OCI-LY7 (cell line): ENCODE results near the gene MARK3. TPM values are rescaled to one million over a fixed set of nuclear protein-coding genes. Genes with fewer than 3 reads are reported as not detected.

Source experiments
- BruUV-seq: library from RNA; stranded (reverse); fragments of 400-500 nt; replicated peaks from 2 replicates; lab custom pipeline; 2021; lab: Mats Ljungman, UMichigan
- CTCF ChIA-PET: fragments of 300-600 bp; sonication (Branson Sonifier 250); formaldehyde crosslinking; loops from one replicate; lab custom pipeline; 2022; ENCODE audit warnings: antibody characterized with exemption; ENCODE audit not compliant: unreplicated experiment; lab: Charles Lee
- POLR2A ChIA-PET: fragments of 300-600 bp; sonication (Branson Sonifier 250); formaldehyde crosslinking; loops from one replicate; lab custom pipeline; 2022; ENCODE audit warnings: antibody characterized with exemption; lab: Charles Lee
- DNase-seq: peaks from one replicate; pipeline ENCODE4 v3.0.0-alpha.2; 2015; ENCODE audit warnings: low spot score
- H2AFZ ChIP-seq: fragments of 200-600 bp; sonication (generic), shearing (Covaris generic); 2 replicates; pipeline ENCODE4 v1.6.1; 2014; ENCODE audit warnings: mild to moderate bottlenecking, antibody characterized with exemption, low read length, moderate library complexity
- H3K27ac ChIP-seq: fragments of 200-600 bp; sonication (generic); 2 replicates; pipeline ENCODE4 v1.5.1; 2014; ENCODE audit warnings: mixed run types, low read depth, mild to moderate bottlenecking, moderate library complexity, low read length, inconsistent platforms; ENCODE audit not compliant: poor library complexity, severe bottlenecking
- H3K36me3 ChIP-seq: fragments of 200-600 bp; sonication (generic); 2 replicates; pipeline ENCODE4 v1.6.1; 2014; ENCODE audit warnings: mild to moderate bottlenecking, antibody characterized with exemption, low read length, moderate library complexity, mixed read lengths; ENCODE audit not compliant: insufficient read depth
- H3K4me1 ChIP-seq: fragments of 200-600 bp; sonication (generic); 2 replicates; pipeline ENCODE4 v1.5.1; 2014; ENCODE audit warnings: mild to moderate bottlenecking, low read length; ENCODE audit not compliant: insufficient read depth, poor library complexity, severe bottlenecking
- H3K4me2 ChIP-seq: fragments of 200-600 bp; sonication (generic); 2 replicates; pipeline ENCODE4 v1.6.1; 2014; ENCODE audit warnings: mild to moderate bottlenecking, low read length
- H3K4me3 ChIP-seq: fragments of 200-600 bp; sonication (generic); 2 replicates; pipeline ENCODE4 v1.5.1; 2014; ENCODE audit warnings: mild to moderate bottlenecking, low read depth, low read length; ENCODE audit not compliant: poor library complexity, severe bottlenecking
- H3K79me2 ChIP-seq: fragments of 200-600 bp; sonication (generic); 2 replicates; pipeline ENCODE4 v1.6.1; 2016; ENCODE audit warnings: low read depth, mild to moderate bottlenecking, low read length, moderate library complexity, mixed read lengths; ENCODE audit not compliant: insufficient read depth
- H3K9me2 ChIP-seq: fragments of 200-600 bp; sonication (generic); 2 replicates; pipeline ENCODE4 v1.6.1; 2016; ENCODE audit warnings: mild to moderate bottlenecking, low read length, mixed read lengths; ENCODE audit not compliant: insufficient read depth
- H3K9me3 ChIP-seq: fragments of 200-600 bp; sonication (generic); 2 replicates; pipeline ENCODE4 v1.6.1; 2014; ENCODE audit warnings: mild to moderate bottlenecking, mixed run types, low read length, mixed read lengths
- H4K20me1 ChIP-seq: fragments of 200-600 bp; sonication (generic); 2 replicates; pipeline ENCODE4 v1.6.1; 2014; ENCODE audit warnings: mild to moderate bottlenecking, antibody characterized with exemption, low read length, moderate library complexity, mixed read lengths; ENCODE audit not compliant: insufficient read depth
- CTCF ChIP-seq: fragments of 200-600 bp; sonication (generic); conservative IDR thresholded peaks from 2 replicates; pipeline ENCODE4 v1.5.1; 2014; ENCODE audit warnings: mild to moderate bottlenecking, antibody characterized with exemption, low read length, moderate library complexity, mixed read lengths
- EZH2phosphoT487 ChIP-seq: fragments of 200-600 bp; sonication (generic); IDR thresholded peaks from 2 replicates; pipeline ENCODE4 v1.6.1; 2018; ENCODE audit warnings: low read depth, borderline replicate concordance, mild to moderate bottlenecking, mixed run types, antibody characterized with exemption, low read length, moderate library complexity, mixed read lengths
- intact Hi-C: fragments of 100-400 bp; cut with micrococcal nuclease; formaldehyde crosslinking; loops from one replicate; pipeline ENCODE4 v1.10.0; 2022; ENCODE audit not compliant: unreplicated experiment
- total RNA-seq, 2 experiments: library from RNA; depleted of rRNA in 1 of 2; stranded (reverse); fragments of >200 nt in 1 of 2; shearing (Covaris generic) in 1 of 2; gene quantifications; 2 replicates each; pipeline ENCODE4 v1.2.3, GENCODE V29; 2014 to 2022

Gene MARK3
- total RNA-seq, 2 experiments from 2014 or later: 70.8 to 83.6 TPM

GRCh38 chr14:103517721-103518421 is 132.7 kb downstream of the MARK3 start:
- Histone ChIP-seq H4K20me1 (no peaks in the 10 kb centered on the region; the same call in 1 of the 2 replicates), H3K36me3 (no peaks in the 10 kb centered on the region), H3K4me3 (no peak overlapping the region), H3K79me2 (no peaks in the 10 kb centered on the region), H3K4me1 (peaks cover 17% of the 10 kb centered on the region), H3K4me2 (no peak overlapping the region), H2AFZ (no peak overlapping the region), H3K9me3 (no peaks in the 10 kb centered on the region), H3K9me2 (no peaks in the 10 kb centered on the region), H3K27ac (no peak overlapping the region)
- ChIA-PET POLR2A (no interaction called here), CTCF (interaction anchor here (0.6 to 1.1 kb wide), 2 partner anchors 11 to 49 kb away, joined by 3 to 5 read pairs; partner anchors contain the start of gene TRMT61A)
- no TSS peak for BruUV-seq
- no peak for DNase-seq
- intact Hi-C loops: loop anchor here (1.0 to 5.0 kb wide), 2 partner anchors 28 to 44 kb away; partner anchors contain the start of genes BAG5 and COA8
- no peak for TF ChIP-seq CTCF
- no peak for TF ChIP-seq EZH2phosphoT487

- Histone ChIP-seq H3K36me3 (no peaks in the 10 kb centered on the region), H4K20me1 (no peaks in the 10 kb centered on the region; the same call in 1 of the 2 replicates), H3K79me2 (no peaks in the 10 kb centered on the region), H3K4me2 (no peak overlapping the region), H3K9me2 (no peaks in the 10 kb centered on the region), H3K27ac (no peak overlapping the region), H3K4me3 (no peak overlapping the region), H3K4me1 (peaks cover 17% of the 10 kb centered on the region), H2AFZ (no peak overlapping the region), H3K9me3 (no peaks in the 10 kb centered on the region)
- intact Hi-C loops: loop anchor here (1.0 to 5.0 kb wide), 2 partner anchors 28 to 44 kb away; partner anchors contain the start of genes BAG5 and COA8
- BruUV-seq: no TSS peak
- peak; percentile 66 for DNase-seq
- no peak for TF ChIP-seq EZH2phosphoT487
- peak; percentile 90 for TF ChIP-seq CTCF
- ChIA-PET POLR2A (no interaction called here), CTCF (interaction anchor here (0.6 to 1.1 kb wide), 2 partner anchors 10 to 50 kb away, joined by 3 to 5 read pairs; partner anchors contain the start of gene TRMT61A)
Measured at GRCh38 chr14:103518422-103519042, 133.3 kb downstream of the MARK3 start.
